Peyer's patch (tissue), 4 donors: ENCODE results near the gene ANP32E.

Source experiments
- POLR2A ChIP-seq, 2 donors: fragments of 450-650 bp; IDR thresholded peaks; one replicate each; pipeline ENCODE4 v1.5.1; 2017; ENCODE audit warnings: antibody characterized with exemption in 2 of 2, mild to moderate bottlenecking in 2 of 2, moderate library complexity in 2 of 2
- TF ChIP-seq, protein P1 (sequence below), 6 experiments: fragments of 450-650 bp in 4 of 6; fragments of 200-600 bp in 2 of 6; sonication (generic) in 1 of 6; IDR thresholded peaks; one replicate each; pipeline ENCODE4 v1.5.1; 2017 to 2019; ENCODE audit warnings: antibody characterized with exemption in 6 of 6, mild to moderate bottlenecking in 3 of 6, moderate library complexity in 1 of 6

DNA sequence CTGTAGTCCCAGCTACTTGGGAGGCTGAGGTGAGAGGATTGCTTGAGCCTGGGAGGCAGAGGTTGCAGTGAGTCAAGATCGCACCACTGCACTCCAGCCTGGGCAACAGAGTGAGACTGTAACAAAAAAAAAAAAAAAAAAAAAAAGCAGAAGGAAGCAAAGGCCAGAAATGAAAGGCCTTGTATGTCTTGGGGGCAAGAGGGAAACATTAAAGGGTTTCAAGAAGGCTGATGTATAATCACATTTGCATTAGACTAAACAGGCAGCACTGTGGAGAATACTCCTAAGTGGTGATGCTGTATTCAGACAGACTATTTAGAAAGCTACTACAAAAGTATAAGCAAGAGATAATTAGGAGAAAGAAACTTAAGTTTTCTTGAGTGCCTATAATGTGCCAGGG, 10.4 kb downstream of the ANP32E start:
- TF ChIP-seq, protein P1, sequence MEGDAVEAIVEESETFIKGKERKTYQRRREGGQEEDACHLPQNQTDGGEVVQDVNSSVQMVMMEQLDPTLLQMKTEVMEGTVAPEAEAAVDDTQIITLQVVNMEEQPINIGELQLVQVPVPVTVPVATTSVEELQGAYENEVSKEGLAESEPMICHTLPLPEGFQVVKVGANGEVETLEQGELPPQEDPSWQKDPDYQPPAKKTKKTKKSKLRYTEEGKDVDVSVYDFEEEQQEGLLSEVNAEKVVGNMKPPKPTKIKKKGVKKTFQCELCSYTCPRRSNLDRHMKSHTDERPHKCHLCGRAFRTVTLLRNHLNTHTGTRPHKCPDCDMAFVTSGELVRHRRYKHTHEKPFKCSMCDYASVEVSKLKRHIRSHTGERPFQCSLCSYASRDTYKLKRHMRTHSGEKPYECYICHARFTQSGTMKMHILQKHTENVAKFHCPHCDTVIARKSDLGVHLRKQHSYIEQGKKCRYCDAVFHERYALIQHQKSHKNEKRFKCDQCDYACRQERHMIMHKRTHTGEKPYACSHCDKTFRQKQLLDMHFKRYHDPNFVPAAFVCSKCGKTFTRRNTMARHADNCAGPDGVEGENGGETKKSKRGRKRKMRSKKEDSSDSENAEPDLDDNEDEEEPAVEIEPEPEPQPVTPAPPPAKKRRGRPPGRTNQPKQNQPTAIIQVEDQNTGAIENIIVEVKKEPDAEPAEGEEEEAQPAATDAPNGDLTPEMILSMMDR (IDR thresholded peaks at IDR 0.05), result no peak
- no peak for TF ChIP-seq POLR2A (IDR thresholded peaks at IDR 0.05)
